ENCODE results near the gene THEM5.

The THEM5 gene

GRCh38 chr1:151799179-151800022 is 54.1 kb downstream of the THEM5 start:
- ChIA-PET CTCF (interaction anchor here (0.8 to 1.6 kb wide), 2 partner anchors 8 to 19 kb away, joined by 3 read pairs; no protein-coding TSS in a partner anchor), POLR2A (no interaction called here)
- DNase-seq (ENCODE audit: extremely low spot score) = no peak
- TF ChIP-seq CTCF (IDR thresholded peaks at IDR 0.05; ENCODE audit: control extremely low read depth, extremely low read depth, low read depth, missing control alignments) = no peak

- no peak for TF ChIP-seq CTCF (IDR thresholded peaks at IDR 0.05; ENCODE audit: control extremely low read depth, extremely low read depth, low read depth, missing control alignments)
- no peak for DNase-seq (ENCODE audit: extremely low spot score)
- ChIA-PET POLR2A (no interaction called here), CTCF (interaction anchor here (1.1 to 2.0 kb wide), 3 partner anchors 9 to 38 kb away, joined by 3 to 7 read pairs (median 3); no protein-coding TSS in a partner anchor)
Measured at GRCh38 chr1:151798571-151798970, 54.9 kb downstream of the THEM5 start.

Data from GM10248 (cell line).